ENCODE measurements around the gene TWF2.
"Not testable (repeated sequence)": the region's sequence is repeated elsewhere in the genome, so short reads cannot be mapped to it uniquely, and the experiment has no call there.

Gene TWF2

DNA sequence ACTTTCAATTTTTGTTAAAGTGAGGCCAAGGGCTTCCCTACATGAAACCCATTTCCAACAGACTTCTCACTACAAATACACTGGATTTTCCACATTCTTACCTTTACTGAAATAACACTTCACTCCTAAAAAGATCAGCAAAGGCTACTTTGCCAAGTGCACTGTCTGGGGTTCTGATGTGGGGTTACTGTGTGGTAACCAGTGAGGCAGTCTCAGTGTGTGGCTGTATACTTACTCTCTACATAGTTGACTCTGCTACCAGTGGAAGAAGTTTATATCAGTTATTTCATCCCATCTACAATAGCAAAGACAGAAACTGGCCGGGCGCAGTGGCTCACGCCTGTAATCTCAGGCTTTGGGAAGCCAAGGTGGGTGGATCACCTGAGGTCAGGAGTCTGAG, 33.9 kb upstream of the TWF2 start:
- H3K4me3 ChIP-seq (ENCODE audit: low read length) = no peak overlapping the region
- H3K9me3 ChIP-seq (ENCODE audit: low read length) = no peaks in the 10 kb centered on the region
- no peak overlapping the region for H2AFZ ChIP-seq (ENCODE audit: low read depth, low read length)
- H3K27me3 ChIP-seq (ENCODE audit: insufficient read depth, low read length) = no peaks in the 10 kb centered on the region
- peaks cover 17% of the 10 kb centered on the region for H3K4me1 ChIP-seq (ENCODE audit: insufficient read depth, low read length)
- H3K36me3 ChIP-seq (ENCODE audit: insufficient read depth, low read length) = peaks cover 64% of the 10 kb centered on the region

DNA sequence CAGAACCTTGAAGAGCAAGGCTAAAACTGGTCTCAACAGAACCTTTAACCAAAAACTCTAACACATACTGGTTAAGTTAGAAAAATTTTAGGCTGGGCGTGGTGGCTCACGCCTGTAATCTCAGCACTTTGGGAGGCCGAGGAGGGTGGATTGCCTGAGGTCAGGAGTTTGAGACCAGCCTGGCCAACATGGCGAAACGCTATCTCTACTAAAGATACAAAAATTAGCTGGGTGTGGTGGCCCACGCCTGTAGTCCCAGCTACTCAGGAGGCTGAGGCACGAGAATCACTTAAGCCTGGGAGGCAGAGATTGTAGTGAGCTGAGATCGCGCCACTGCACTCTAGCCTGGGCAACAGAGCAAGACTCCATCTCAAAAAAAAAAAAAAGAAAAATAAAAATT, 33.2 kb upstream of the TWF2 start:
- H3K4me3 ChIP-seq (ENCODE audit: low read length); H3K27me3 ChIP-seq (ENCODE audit: insufficient read depth, low read length); H3K9me3 ChIP-seq (ENCODE audit: low read length); H2AFZ ChIP-seq (ENCODE audit: low read depth, low read length): not testable (repeated sequence)
- Histone ChIP-seq H3K36me3 (ENCODE audit: insufficient read depth, low read length) (peaks cover 70% of the 10 kb centered on the region), H3K4me1 (ENCODE audit: insufficient read depth, low read length) (peaks cover 14% of the 10 kb centered on the region)

DNA sequence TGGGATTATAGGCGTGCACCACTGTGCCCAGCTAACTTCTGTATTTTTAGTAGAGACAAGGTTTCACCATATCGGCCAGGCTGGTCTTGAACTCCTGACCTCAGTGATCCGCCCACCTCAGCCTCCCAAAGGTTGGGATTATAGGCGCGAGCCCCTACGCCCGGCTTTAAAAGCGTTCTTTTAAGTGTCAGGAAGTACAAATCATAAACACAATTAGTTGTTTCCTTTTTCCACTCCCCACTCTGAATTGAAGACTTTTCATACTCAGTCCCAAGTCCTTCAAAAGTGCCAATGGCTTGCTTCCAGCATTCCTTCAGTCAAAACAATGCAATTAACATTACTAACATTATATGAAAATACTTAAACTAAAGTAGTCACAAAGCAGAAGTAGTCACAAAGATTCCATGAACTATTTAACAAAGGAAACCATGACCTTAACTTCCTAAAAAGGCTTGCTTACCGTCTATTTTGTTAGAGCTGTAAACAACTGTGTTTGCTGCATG, 31.3 kb upstream of the TWF2 start:
- Histone ChIP-seq H3K36me3 (ENCODE audit: insufficient read depth, low read length) (peaks cover 84% of the 10 kb centered on the region), H2AFZ (ENCODE audit: low read depth, low read length) (no peak overlapping the region), H3K9me3 (ENCODE audit: low read length) (no peaks in the 10 kb centered on the region), H3K4me1 (ENCODE audit: insufficient read depth, low read length) (no peaks in the 10 kb centered on the region), H3K27me3 (ENCODE audit: insufficient read depth, low read length) (no peaks in the 10 kb centered on the region), H3K4me3 (ENCODE audit: low read length) (no peak overlapping the region)

DNA sequence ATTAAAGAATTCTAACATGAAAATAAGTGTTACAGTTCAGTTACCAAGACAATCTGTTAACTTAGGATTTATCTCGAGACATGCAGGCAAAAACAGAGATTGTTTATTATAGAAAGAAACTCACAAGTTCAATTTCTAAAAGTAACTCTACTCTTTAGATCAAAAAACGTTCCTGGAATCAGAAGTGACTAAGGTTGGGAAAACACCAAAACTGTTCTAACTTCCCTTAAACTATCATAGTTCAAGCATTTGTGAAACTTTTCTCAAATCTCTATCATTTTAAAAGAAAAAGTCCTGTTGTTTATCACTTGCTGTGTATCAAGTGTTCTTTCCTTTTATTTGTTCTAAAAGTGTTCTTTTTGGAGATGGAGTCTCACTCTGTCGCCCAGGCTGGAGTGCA, 30.8 kb upstream of the TWF2 start:
- Histone ChIP-seq H3K36me3 (ENCODE audit: insufficient read depth, low read length) (peaks cover 86% of the 10 kb centered on the region), H3K9me3 (ENCODE audit: low read length) (no peaks in the 10 kb centered on the region), H3K27me3 (ENCODE audit: insufficient read depth, low read length) (no peaks in the 10 kb centered on the region), H3K4me1 (ENCODE audit: insufficient read depth, low read length) (no peaks in the 10 kb centered on the region), H3K4me3 (ENCODE audit: low read length) (no peak overlapping the region), H2AFZ (ENCODE audit: low read depth, low read length) (no peak overlapping the region)

DNA sequence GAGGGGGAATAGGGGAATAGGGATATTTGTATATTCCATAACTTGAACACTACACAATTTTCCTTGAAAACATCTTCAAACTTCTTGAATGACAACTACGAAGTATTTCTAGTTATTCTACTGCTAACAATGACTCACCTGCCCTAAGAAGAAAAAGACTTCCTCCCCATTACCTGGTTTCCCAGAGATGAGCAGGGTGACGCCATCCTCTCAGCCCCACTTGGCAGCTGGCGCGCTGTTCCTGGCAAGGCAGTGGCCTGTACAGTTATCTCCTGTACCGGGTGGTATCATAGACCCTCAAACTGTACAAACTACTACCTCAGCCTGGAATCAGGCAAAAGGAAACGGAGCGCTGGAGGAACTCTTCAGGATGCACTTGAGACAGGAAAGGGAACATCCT, 29.1 kb upstream of the TWF2 start:
- Histone ChIP-seq H3K4me1 (ENCODE audit: insufficient read depth, low read length) (no peaks in the 10 kb centered on the region), H2AFZ (ENCODE audit: low read depth, low read length) (no peak overlapping the region), H3K27me3 (ENCODE audit: insufficient read depth, low read length) (no peaks in the 10 kb centered on the region), H3K4me3 (ENCODE audit: low read length) (no peak overlapping the region), H3K9me3 (ENCODE audit: low read length) (no peaks in the 10 kb centered on the region), H3K36me3 (ENCODE audit: insufficient read depth, low read length) (peaks cover 89% of the 10 kb centered on the region)

DNA sequence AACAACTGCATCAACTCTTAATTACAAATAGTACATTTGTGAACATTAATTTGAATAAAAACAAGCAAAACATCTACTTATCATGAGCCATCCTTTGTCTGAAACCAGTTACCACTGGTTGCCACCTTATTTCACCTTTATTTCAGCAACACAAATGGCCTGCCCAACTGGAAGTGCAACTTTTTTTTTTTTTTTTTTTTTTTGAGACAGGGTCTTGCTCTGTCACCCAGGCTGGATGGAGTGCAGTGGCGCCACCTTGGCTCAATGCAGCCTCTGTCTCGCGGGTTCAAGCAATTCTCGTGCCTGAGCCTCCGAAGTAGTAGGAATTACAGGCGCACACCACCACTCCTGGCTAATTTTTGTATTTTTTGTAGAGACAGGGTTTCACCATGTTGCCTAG, 26.4 kb upstream of the TWF2 start:
- Histone ChIP-seq H2AFZ (ENCODE audit: low read depth, low read length) (no peak overlapping the region), H3K36me3 (ENCODE audit: insufficient read depth, low read length) (peaks cover 93% of the 10 kb centered on the region), H3K4me3 (ENCODE audit: low read length) (no peak overlapping the region), H3K4me1 (ENCODE audit: insufficient read depth, low read length) (no peaks in the 10 kb centered on the region), H3K27me3 (ENCODE audit: insufficient read depth, low read length) (no peaks in the 10 kb centered on the region), H3K9me3 (ENCODE audit: low read length) (no peaks in the 10 kb centered on the region)

DNA sequence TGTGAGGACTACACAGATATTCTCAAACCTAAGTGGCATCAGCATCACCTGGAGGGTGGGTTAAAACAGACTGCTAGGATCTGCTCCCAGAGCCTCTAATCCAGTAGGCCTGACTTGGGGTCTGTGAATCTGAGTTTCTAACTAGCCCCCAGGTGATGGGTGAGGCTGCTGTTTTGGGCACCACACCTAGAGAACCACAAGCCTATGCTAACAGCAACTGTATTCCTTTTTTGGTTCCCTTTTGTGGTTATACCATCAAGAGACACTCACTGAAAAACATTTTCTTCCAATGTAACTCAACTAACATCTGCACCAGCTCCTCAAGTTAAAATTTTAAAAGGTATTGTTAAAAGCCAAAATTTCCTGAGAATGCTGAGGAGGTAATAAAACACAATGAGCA, 23.5 kb upstream of the TWF2 start:
- H3K4me1 ChIP-seq (ENCODE audit: insufficient read depth, low read length) = no peaks in the 10 kb centered on the region
- no peak overlapping the region for H2AFZ ChIP-seq (ENCODE audit: low read depth, low read length)
- H3K4me3 ChIP-seq (ENCODE audit: low read length) = no peak overlapping the region
- H3K9me3 ChIP-seq (ENCODE audit: low read length) = no peaks in the 10 kb centered on the region
- no peaks in the 10 kb centered on the region for H3K27me3 ChIP-seq (ENCODE audit: insufficient read depth, low read length)
- H3K36me3 ChIP-seq (ENCODE audit: insufficient read depth, low read length) = peaks cover 92% of the 10 kb centered on the region

DNA sequence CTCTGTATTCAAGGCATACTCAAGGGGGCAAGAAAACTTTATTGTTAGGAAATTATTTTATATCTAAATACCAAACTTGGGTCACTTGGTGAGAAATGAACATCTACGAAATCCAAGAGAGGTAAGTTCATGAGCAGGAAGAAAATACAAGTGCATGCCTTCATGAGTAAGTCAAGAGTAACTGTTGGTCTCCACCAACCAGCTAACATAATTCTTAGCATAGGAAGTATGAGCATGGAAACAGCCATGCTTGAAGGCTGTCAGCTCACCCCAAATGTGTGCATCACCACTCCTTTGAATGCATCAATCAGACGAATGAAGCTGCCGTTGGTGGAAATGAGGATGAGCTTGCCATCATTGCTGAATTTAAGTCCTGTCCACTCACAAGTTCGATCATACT, 20.5 kb upstream of the TWF2 start:
- no peaks in the 10 kb centered on the region for H3K4me1 ChIP-seq (ENCODE audit: insufficient read depth, low read length)
- H3K9me3 ChIP-seq (ENCODE audit: low read length) = no peaks in the 10 kb centered on the region
- peaks cover 96% of the 10 kb centered on the region for H3K36me3 ChIP-seq (ENCODE audit: insufficient read depth, low read length)
- H3K4me3 ChIP-seq (ENCODE audit: low read length) = no peak overlapping the region
- H3K27me3 ChIP-seq (ENCODE audit: insufficient read depth, low read length) = no peaks in the 10 kb centered on the region
- H2AFZ ChIP-seq (ENCODE audit: low read depth, low read length) = no peak overlapping the region

DNA sequence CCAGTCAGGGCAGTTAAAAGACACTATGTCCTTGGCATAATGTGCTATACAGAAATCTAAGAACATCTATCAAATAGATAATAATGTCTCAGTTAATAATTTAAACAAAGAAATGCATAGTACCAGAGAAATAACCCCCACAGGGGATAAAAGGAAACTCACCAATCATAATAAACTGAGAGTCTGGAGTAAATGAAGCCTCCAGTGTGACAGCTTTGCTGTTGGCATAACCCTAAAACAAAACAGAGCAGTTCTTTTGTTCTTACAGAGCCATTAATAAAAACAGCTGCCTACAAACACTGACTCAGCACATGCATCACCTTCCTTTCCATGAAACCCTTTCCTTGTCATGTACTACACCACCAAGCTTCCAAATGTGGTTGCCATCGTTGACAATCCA, 20.1 kb upstream of the TWF2 start:
- Histone ChIP-seq H3K4me1 (ENCODE audit: insufficient read depth, low read length) (no peaks in the 10 kb centered on the region), H2AFZ (ENCODE audit: low read depth, low read length) (no peak overlapping the region), H3K4me3 (ENCODE audit: low read length) (no peak overlapping the region), H3K36me3 (ENCODE audit: insufficient read depth, low read length) (peaks cover 95% of the 10 kb centered on the region), H3K9me3 (ENCODE audit: low read length) (no peaks in the 10 kb centered on the region), H3K27me3 (ENCODE audit: insufficient read depth, low read length) (no peaks in the 10 kb centered on the region)

DNA sequence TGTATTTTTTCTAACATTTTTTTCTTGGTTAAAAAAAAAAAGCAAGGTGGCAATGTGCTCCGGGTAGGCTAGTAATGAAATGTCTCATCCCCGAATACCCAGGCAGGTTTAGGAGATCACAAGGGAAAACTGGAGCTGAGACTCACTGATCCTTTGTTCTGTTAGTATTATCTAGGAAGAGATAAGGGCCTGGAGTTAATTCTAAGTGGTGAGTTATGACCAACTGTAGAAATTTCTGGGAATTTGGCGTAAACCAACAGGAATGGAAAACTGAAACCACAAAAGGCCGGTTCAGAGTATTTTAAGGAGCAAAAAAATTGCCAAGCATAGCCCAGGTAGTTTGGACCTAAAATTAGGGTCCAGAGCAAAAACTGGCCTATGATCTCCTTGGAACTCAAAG, 19.0 kb upstream of the TWF2 start:
- H2AFZ ChIP-seq (ENCODE audit: low read depth, low read length) = no peak overlapping the region
- no peaks in the 10 kb centered on the region for H3K27me3 ChIP-seq (ENCODE audit: insufficient read depth, low read length)
- peaks cover 95% of the 10 kb centered on the region for H3K36me3 ChIP-seq (ENCODE audit: insufficient read depth, low read length)
- no peaks in the 10 kb centered on the region for H3K4me1 ChIP-seq (ENCODE audit: insufficient read depth, low read length)
- H3K9me3 ChIP-seq (ENCODE audit: low read length) = no peaks in the 10 kb centered on the region
- H3K4me3 ChIP-seq (ENCODE audit: low read length) = no peak overlapping the region

DNA sequence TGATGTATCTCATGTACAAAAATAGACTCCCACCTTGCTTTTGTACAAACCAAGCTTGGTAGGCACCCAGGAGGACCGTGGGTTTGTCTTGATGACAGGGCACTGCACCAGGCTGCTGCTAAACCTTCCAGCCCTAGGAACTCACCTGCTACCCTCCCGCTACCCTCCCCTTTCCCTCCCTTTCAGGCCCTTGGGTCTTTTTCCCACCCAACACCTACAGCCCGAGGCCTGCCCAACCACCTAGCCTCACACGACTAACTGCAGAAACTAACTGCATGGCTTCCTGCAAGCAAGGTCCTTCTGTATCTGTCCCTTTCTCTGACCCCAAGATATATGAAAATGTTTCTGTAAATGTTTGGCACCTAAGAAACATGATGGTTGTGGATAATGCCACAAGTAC, 17.7 kb upstream of the TWF2 start:
- Histone ChIP-seq H3K9me3 (ENCODE audit: low read length) (no peaks in the 10 kb centered on the region), H2AFZ (ENCODE audit: low read depth, low read length) (no peak overlapping the region), H3K4me1 (ENCODE audit: insufficient read depth, low read length) (no peaks in the 10 kb centered on the region), H3K27me3 (ENCODE audit: insufficient read depth, low read length) (no peaks in the 10 kb centered on the region), H3K36me3 (ENCODE audit: insufficient read depth, low read length) (peaks cover 92% of the 10 kb centered on the region), H3K4me3 (ENCODE audit: low read length) (no peak overlapping the region)

DNA sequence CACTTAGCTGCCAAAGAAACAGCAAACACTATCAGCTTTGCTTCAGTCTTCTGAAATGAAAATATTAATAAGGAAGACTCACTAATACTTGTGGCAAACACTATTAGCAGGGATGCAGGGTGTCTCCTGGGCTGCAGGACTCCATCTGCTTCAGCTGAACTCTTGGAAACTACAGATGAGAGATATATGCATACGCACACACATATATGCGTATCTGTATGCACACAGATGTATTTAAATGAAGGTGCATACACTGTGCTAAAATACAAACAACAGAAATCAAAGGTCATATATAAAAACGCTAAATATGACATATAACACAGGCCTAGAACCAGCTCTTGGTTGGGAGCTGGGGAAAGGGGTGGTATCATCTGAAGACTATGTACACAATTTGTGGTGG, 17.2 kb upstream of the TWF2 start:
- Histone ChIP-seq H3K36me3 (ENCODE audit: insufficient read depth, low read length) (peaks cover 92% of the 10 kb centered on the region), H2AFZ (ENCODE audit: low read depth, low read length) (no peak overlapping the region), H3K4me3 (ENCODE audit: low read length) (no peak overlapping the region), H3K9me3 (ENCODE audit: low read length) (no peaks in the 10 kb centered on the region), H3K4me1 (ENCODE audit: insufficient read depth, low read length) (no peaks in the 10 kb centered on the region), H3K27me3 (ENCODE audit: insufficient read depth, low read length) (no peaks in the 10 kb centered on the region)

DNA sequence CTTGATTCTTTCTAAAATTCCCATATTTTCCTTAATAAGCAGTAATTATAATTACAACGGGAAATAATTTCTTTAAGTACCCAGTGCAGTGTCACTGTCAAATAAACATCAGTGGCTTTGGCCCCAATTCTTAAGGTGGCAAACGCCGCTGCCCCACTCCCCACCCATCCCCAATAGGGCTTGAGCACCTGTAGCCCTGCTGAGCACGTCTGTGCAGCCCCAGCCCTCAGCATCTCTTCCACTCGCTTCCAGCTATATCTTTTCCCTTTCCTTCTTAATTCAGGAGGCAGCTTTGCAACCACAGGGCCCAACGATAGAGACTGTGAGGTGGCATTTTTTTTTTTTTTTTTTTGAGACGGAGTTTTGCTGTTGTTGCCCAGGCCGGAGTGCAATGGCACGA, 15.7 kb upstream of the TWF2 start:
- H3K36me3 ChIP-seq (ENCODE audit: insufficient read depth, low read length) = peaks cover 91% of the 10 kb centered on the region
- H3K27me3 ChIP-seq (ENCODE audit: insufficient read depth, low read length) = no peaks in the 10 kb centered on the region
- no peak overlapping the region for H3K4me3 ChIP-seq (ENCODE audit: low read length)
- no peaks in the 10 kb centered on the region for H3K4me1 ChIP-seq (ENCODE audit: insufficient read depth, low read length)
- H2AFZ ChIP-seq (ENCODE audit: low read depth, low read length) = no peak overlapping the region
- no peaks in the 10 kb centered on the region for H3K9me3 ChIP-seq (ENCODE audit: low read length)
